Colonic mucosa (tissue), 4 donors: ENCODE measurements around the gene DNMT1. TPM values are rescaled to one million over a fixed set of nuclear protein-coding genes. Genes with fewer than 3 reads are reported as not detected.

Experiments
- DNase-seq: peaks from one replicate; pipeline ENCODE4 v3.0.0-alpha.2; 2020
- H3K27ac ChIP-seq: fragments of 200-600 bp; one replicate; pipeline ENCODE4 v1.8.0; 2021
- H3K27me3 ChIP-seq: fragments of 200-600 bp; one replicate; pipeline ENCODE4 v1.8.0; 2021
- H3K36me3 ChIP-seq: fragments of 200-600 bp; one replicate; pipeline ENCODE4 v1.8.0; 2021
- H3K4me1 ChIP-seq: fragments of 200-600 bp; one replicate; pipeline ENCODE4 v1.8.0; 2021; ENCODE audit warnings: mild to moderate bottlenecking
- H3K4me3 ChIP-seq: fragments of 200-600 bp; one replicate; pipeline ENCODE4 v1.8.0; 2021
- H3K9ac ChIP-seq, 2 donors: one replicate each; pipeline ENCODE4 v1.7.0; 2013; ENCODE audit warnings: control low read depth in 2 of 2, low read depth in 2 of 2, low read length in 2 of 2
- H3K9me3 ChIP-seq: fragments of 200-600 bp; one replicate; pipeline ENCODE4 v1.8.0; 2021
- intact Hi-C: fragments of 100-400 bp; cut with DNase I; formaldehyde crosslinking; loops from one replicate; pipeline ENCODE4 v1.14.1; 2022
- total RNA-seq, 2 donors: library from RNA; stranded (reverse); fragmentation: NEBNext Ultra II Directional in 1 of 2; extraction: Animal tissue kit (Norgen Biotek cat#: 25700) in 1 of 2; gene quantifications; one replicate each; pipeline ENCODE4 v1.2.1, GENCODE V29; 2021
- TF ChIP-seq, protein P1 (sequence below): fragments of 200-600 bp; IDR thresholded peaks from one replicate; pipeline ENCODE4 v1.8.0; 2022; ENCODE audit warnings: antibody characterized with exemption, mild to moderate bottlenecking
- donor health status: healthy.
- donor health status: DM: no; HTN: no; CAD: no.
- donor health status: DM: no; HTN: no; CAD: no.

The DNMT1 gene
- total RNA-seq, 2 donors from 2014 or later: 36.3 to 139 TPM

- Histone ChIP-seq H3K27ac (no peak overlapping the region), H3K27me3 (no peaks in the 10 kb centered on the region), H3K9ac (peak overlapping the region in 1 of 2 donors; percentile 27), H3K36me3 (peaks cover 3% of the 10 kb centered on the region), H3K4me1 (peaks cover 5% of the 10 kb centered on the region), H3K4me3 (no peak overlapping the region), H3K9me3 (no peaks in the 10 kb centered on the region)
- intact Hi-C loops: no loop called here
- DNase-seq: no peak
- TF ChIP-seq, protein P1, sequence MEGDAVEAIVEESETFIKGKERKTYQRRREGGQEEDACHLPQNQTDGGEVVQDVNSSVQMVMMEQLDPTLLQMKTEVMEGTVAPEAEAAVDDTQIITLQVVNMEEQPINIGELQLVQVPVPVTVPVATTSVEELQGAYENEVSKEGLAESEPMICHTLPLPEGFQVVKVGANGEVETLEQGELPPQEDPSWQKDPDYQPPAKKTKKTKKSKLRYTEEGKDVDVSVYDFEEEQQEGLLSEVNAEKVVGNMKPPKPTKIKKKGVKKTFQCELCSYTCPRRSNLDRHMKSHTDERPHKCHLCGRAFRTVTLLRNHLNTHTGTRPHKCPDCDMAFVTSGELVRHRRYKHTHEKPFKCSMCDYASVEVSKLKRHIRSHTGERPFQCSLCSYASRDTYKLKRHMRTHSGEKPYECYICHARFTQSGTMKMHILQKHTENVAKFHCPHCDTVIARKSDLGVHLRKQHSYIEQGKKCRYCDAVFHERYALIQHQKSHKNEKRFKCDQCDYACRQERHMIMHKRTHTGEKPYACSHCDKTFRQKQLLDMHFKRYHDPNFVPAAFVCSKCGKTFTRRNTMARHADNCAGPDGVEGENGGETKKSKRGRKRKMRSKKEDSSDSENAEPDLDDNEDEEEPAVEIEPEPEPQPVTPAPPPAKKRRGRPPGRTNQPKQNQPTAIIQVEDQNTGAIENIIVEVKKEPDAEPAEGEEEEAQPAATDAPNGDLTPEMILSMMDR: no peak
Observed at GRCh38 chr19:10102787-10103236, 91.9 kb downstream of the DNMT1 start.

DNA sequence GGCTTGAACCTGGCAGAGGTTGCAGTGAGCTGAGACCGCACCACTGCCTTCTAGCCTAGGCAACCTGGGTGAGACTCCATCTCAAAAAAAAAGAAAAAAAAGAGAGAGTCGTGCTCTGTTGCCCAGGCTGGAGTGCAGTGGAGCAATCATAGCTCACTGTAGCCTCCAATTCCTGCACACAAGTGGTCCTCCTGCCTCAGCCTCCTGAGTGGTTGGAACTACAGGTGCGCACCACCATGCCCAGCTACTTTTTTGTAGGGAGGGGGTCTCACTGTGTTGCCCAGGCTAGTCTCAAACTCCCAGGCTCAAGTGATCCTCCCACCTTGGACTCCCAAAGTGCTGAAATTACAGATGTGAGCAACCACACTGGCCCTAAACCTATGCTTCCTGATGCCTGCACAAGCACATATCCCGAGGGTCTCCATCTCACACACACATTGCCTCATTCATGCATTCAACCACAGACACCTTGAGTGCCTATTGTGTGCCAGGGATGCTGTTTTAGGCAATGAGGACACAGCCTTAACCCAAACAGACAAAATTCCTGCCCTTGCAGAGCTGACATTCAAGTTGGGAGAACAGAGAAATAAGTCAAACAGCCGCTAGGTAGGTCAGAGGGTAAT, 94.5 kb downstream of the DNMT1 start:
- intact Hi-C loops: no loop called here
- no peak for DNase-seq

DNA sequence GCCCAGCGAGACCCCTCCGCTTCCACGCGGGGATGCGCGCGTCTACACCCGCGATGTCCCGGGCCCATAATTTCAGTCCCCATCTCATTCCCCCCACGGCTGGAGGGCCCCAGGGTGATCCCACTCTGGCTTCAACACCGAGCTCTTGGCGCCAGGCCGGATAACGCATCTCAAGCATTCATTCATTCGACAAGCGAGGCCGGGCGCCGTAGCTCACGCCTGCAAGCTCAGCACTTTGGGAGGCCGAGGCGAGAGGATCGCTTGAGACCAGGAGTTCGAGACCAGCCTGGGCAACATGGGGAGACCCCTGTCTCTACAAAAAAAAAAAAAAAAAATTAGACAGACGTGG, 98.2 kb downstream of the DNMT1 start:
- intact Hi-C loops: no loop called here
- DNase-seq: peak; percentile 53

More for the DNA sequence above, 94.5 kb downstream of the DNMT1 start:
- Histone ChIP-seq H3K9ac (peak overlapping the region in 1 of 2 donors; percentile 19), H3K4me1 (no peaks in the 10 kb centered on the region), H3K4me3 (no peak overlapping the region), H3K9me3 (no peaks in the 10 kb centered on the region), H3K36me3 (no peaks in the 10 kb centered on the region), H3K27ac (no peak overlapping the region), H3K27me3 (no peaks in the 10 kb centered on the region)
- TF ChIP-seq, protein P1: no peak

GRCh38 chr19:10095948-10096614, 98.7 kb downstream of the DNMT1 start:
- Histone ChIP-seq H3K9me3 (no peaks in the 10 kb centered on the region), H3K4me1 (no peaks in the 10 kb centered on the region), H3K36me3 (no peaks in the 10 kb centered on the region), H3K27me3 (no peaks in the 10 kb centered on the region), H3K4me3 (peak overlapping the region; percentile 42), H3K27ac (peak overlapping the region; percentile 57), H3K9ac (peak overlapping the region; percentile 51 to 78)
- peak; percentile 88 for DNase-seq
- intact Hi-C loops: no loop called here
- TF ChIP-seq, protein P1: no peak

More for the DNA sequence above, 98.2 kb downstream of the DNMT1 start:
- Histone ChIP-seq H3K9ac (peak overlapping the region; percentile 51 to 78), H3K36me3 (no peaks in the 10 kb centered on the region), H3K4me1 (no peaks in the 10 kb centered on the region), H3K9me3 (no peaks in the 10 kb centered on the region), H3K4me3 (peak overlapping the region; percentile 42), H3K27me3 (no peaks in the 10 kb centered on the region), H3K27ac (peak overlapping the region; percentile 57)
- TF ChIP-seq, protein P1: no peak

GRCh38 chr19:10095622-10095947, 99.2 kb downstream of the DNMT1 start:
- DNase-seq: no peak
- Histone ChIP-seq H3K9ac (no peak overlapping the region), H3K27me3 (no peaks in the 10 kb centered on the region), H3K4me3 (peak overlapping the region; percentile 2), H3K36me3 (no peaks in the 10 kb centered on the region), H3K27ac (no peak overlapping the region), H3K9me3 (no peaks in the 10 kb centered on the region), H3K4me1 (no peaks in the 10 kb centered on the region)
- TF ChIP-seq, protein P1: no peak
- intact Hi-C loops: no loop called here
